Stimulated activated CD4-positive, alpha-beta T cell treated with anti-CD3 and anti-CD28 coated beads, Interleukin-15, amount 100 ng/mL, for 48 hours (primary cell): ENCODE data around the gene ALDH7A1.

Experiments
- DNase-seq, 2 donors: peaks; one replicate each; pipeline ENCODE4 v3.0.0-alpha.2; 2020; ENCODE audit warnings: low read depth in 2 of 2

ALDH7A1 gene

DNA sequence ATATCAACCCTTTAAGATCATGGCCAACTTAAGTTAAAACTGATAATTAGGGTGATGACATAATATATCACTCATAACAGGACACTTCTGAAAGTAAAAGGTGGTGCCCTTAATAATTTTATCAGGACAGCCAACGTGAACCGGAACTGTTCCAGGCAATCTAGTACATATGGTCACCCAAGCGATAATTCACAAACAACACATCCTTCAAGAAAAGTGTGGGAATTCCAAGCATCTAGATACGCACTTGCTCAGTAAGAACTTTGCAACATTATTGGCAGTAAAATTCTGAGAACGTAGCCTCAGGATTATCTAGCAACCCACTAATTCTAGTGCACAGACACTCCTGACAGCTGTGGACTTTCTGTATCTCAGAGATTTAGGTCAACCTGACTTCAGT is 85.7 kb downstream of the ALDH7A1 start:
- no peak for DNase-seq

DNA sequence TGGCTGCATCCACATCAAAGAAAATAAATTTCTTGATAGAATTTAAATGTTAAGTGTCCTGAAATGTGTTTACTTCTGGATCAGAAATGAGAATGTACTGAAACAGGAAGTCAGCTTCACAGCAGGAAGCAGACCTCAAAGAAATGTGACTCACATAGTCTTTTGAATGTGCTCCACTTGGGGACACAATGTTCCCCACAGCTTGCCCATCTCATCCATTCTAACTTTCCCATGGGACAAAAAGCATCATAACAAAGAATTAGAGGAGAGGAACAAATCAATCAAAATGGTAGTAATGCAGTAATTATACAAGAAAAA is 86.1 kb downstream of the ALDH7A1 start:
- no peak for DNase-seq

DNA sequence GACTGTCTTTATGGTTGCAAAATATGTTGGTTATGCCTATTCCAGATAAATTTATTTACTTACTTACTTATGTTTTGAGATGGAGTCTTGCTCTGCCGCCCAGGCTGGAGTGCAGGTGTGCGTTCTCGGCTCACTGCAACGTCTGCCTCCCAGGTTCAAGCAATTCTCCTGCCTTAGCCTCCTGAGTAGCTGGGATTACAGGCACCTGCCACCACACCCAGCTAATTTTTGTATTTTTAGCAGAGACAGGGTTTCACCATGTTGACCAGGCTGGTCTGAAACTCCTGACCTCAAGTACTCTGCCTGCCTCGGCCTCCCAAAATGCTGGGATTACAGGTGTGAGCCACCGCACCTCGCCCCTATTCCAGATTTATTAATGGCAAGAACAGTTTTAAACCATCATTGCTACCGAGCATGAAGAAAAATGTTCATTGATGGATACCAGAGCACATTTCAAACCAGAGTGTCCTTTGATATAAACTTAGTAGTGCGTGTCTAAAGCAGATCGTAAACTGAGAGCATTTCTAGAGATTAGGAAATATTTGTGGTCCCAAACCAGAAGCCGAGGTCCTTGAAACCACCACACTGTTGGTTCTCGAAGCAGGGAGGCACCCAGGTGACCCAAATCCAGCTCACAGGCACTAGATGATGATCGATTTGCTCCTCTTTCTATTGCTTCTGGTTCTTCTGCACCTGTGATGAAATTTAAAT is 86.6 kb downstream of the ALDH7A1 start:
- no peak for DNase-seq

GRCh38 chr5:126506079-126506478 is 88.9 kb downstream of the ALDH7A1 start:
- DNase-seq: no peak

GRCh38 chr5:126503602-126504104 is 91.4 kb downstream of the ALDH7A1 start:
- DNase-seq: peak in 1 of 2 donors; percentile 4

DNA sequence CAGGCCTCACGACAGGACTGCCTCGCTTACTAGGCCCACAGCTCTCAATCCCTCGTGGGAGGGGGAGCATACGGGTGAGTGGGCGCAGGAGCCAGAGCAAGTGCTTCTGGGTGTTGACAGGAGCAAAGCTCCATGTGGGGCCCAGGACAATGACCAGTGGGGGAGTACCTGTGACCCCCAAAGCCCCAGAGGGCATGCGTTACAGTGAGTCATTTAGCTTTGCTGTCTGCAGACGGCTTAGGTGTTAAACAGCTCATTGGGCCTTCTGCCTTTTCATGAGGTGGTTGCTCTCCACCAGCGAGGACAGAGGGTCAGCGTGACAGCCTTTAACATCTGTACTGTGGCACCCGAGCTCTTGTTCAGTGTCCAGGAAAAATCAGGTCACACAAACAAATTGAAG is 93.6 kb downstream of the ALDH7A1 start:
- DNase-seq: no peak

- no peak for DNase-seq
Observed at GRCh38 chr5:126499853-126500342, 95.1 kb downstream of the ALDH7A1 start.

DNA sequence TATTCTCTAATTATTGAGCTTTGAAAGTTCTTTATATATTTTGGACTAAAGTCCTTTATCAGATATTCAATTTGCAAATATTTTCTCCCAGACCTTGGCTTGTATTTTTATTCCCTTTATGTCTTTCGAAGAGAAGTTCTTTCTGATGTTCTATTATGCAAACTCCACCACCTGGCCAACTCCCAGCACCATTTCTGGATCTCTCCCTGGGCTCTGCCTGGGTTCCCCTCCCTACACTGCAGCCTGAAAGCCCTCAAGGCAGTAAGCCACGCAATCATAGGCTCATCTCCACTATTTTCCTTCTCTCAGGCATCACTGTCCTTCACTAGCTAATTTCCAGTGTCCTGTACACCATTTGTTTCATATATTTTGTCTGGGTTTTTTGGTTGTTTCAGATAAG is 95.7 kb downstream of the ALDH7A1 start:
- DNase-seq: no peak

DNA sequence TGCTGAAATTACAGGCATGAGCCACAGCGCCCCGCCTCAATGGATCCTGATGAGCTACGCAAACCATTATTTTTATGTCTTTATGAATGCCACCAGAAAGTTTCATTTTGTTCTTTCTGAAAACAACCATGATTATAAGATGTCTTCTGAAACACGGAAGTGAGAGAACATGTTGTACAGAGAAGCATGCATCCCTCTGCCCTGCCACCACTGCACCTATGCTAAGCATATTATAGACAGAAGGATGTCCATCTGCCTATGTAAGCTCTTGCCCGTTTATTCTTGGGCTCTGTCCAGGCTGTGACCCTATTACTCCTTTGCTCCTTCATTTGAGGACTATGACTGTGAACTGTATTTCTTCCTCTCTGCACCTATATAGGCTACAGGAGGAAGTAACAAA is 97.5 kb downstream of the ALDH7A1 start:
- DNase-seq: no peak

- DNase-seq: no peak
Observed at GRCh38 chr5:126494393-126494792, 100.6 kb downstream of the ALDH7A1 start.

GRCh38 chr5:126492939-126493338 is 102.1 kb downstream of the ALDH7A1 start:
- DNase-seq: no peak

- no peak for DNase-seq
Observed at GRCh38 chr5:126490167-126490940, 104.7 kb downstream of the ALDH7A1 start.

GRCh38 chr5:126488443-126489065 is 106.5 kb downstream of the ALDH7A1 start:
- DNase-seq: no peak

GRCh38 chr5:126487596-126487995 is 107.4 kb downstream of the ALDH7A1 start:
- DNase-seq: no peak

GRCh38 chr5:126486332-126486731 is 108.7 kb downstream of the ALDH7A1 start:
- DNase-seq: no peak

- no peak for DNase-seq
Observed at GRCh38 chr5:126484253-126484652, 110.8 kb downstream of the ALDH7A1 start.

- no peak for DNase-seq
Observed at GRCh38 chr5:126483156-126483555, 111.9 kb downstream of the ALDH7A1 start.

DNA sequence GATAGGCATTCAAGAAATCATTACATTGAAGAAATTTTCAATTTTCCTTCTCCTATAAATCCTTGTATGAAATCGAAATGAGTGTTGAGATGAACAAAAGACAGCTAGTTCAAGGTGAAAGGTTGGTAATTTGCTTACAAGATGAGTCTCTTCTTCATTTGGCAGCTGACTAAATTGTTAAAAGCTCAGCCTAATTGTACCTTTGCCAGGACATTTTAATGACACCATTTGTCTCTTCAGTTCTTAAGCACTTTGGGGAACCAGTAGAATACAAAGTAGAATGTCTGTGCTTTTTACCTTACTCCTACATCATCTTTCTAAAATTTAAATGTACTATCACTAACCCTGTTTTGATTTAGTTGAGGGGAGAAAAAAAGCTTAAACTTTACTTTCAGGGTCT is 112.4 kb downstream of the ALDH7A1 start:
- no peak for DNase-seq

DNA sequence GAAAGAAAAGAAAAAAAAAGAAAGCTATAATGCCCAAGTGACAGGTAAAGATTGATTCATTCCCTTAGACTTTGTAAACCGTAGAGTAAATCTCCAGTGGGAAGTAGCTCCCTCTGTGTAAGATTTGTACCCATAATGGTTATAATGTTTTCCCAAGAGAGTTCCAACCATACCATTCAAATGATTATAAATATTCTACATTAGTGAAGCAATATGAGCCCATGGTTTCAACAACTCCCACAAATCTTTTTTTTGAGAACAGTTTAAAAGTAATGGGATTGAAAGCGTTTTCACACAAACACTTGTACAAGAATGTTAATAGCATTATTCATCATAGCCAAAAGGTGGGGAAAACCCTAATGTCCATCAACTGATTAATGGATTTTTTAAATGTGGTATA is 113.8 kb downstream of the ALDH7A1 start:
- no peak for DNase-seq
